HG03460 (cell line): ENCODE results near the gene CEBPA.

Experiments
- ATAC-seq: cut with Tn5 transposase; IDR thresholded peaks from one replicate; pipeline ENCODE4 v1.9.1; 2021; ENCODE audit not compliant: unreplicated experiment

The CEBPA gene

DNA sequence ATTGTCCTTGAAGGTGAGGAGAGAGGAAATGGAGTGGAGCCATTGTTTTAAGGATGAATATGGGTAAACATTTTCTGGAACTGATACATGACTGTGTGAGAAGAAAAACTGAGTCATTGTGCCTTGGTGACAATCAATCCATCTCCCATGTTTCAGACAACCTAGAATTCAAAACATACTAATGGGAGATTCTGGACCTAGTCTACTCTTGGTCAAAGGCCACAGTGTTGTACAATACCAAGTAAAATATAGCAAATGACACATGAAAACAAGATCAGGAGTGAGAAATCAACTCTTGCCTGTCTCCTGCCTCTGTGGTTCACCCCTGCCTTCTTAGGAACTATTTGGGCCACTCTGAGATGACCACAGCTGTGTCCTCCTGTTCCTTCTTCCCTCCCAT is 13.1 kb downstream of the CEBPA start:
- ATAC-seq: no peak

GRCh38 chr19:33288666-33289065 is 13.7 kb downstream of the CEBPA start:
- no peak for ATAC-seq

- no peak for ATAC-seq
Observed at GRCh38 chr19:33287927-33288326, 14.4 kb downstream of the CEBPA start.

DNA sequence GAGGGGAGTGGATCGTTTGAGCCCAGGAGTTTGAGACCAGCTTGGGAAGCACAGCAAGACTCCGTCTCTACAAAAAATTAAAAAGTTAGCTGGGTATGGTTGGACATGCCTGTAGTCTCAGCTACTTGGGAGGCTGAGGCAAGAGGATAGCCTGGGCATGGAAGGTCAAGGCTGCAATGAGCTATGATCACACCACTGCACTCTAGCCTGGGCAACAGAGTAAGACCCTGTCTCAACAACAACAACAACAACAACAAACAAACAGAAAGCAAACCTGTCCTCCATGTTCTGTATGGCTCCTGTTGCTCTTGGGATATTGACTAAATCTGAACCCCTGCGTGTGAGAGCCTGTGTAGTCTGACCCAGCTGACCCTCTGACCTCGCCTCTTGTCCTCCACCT is 14.9 kb downstream of the CEBPA start:
- ATAC-seq: no peak

DNA sequence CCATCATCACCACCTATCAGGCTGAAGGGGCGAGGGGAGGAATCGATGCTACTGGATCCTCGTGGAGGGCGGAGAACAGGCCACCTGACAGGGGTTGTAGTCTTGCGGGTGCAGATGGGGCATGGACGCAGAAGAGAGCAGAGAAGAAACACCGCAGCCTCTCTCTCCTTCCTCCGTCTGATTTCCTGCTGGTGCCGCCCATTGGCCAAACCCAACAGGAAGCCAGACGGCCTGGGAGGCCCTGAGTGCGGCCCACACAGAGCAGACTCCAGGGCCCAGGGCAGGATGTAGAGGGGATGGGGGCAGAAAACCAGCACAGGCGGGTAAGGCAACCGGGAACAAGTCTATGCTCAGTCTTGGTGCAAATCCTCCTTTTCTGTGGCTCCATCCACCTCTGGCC is 15.4 kb downstream of the CEBPA start:
- ATAC-seq: no peak

- ATAC-seq: no peak
Observed at GRCh38 chr19:33285441-33285927, 16.9 kb downstream of the CEBPA start.

DNA sequence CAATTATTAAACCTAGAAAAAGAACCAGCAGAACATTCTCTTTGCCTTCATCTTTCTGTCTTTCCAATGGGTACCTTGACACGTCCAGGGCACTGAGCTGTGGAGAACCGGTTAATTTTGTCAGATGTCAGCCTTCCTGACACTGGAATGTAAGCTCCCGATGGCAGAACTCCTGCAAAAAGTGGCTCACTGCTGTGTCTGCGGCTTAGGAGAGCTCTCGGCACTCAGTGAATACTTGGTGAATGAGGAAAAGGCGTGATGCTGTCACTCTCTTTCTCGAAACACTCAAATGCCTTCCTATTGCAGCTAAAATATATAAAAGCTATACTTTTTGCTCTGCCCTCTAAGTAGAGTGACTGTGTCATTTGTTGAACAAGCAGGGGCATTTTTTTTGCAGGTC is 17.6 kb downstream of the CEBPA start:
- ATAC-seq: no peak

DNA sequence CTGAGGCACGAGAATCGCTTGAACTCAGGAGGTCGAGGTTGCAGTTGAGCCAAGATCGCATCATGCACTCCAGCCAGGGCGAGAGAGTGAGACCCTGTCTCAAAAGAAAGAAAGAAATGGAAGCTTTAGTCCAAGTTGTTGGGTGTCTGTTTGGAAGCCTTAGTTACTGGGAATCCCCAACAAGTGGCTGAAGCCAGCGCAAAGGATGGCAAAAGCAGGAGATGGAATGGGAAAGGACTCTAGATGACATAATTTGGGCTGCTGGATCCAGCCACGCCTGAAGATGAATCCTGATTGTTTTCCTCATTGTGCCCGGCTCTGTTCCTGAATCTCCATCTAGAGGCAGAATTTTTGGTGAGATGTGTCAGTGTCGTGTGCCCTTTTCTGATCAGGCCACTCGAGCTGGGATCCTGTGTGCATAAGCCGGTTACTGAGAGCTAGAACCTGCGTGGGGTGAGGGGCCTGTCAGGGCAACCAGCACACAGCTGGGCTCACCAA is 18.1 kb downstream of the CEBPA start:
- ATAC-seq: no peak

- ATAC-seq: no peak
Observed at GRCh38 chr19:33283589-33283988, 18.7 kb downstream of the CEBPA start.

GRCh38 chr19:33282036-33282671 is 20.2 kb downstream of the CEBPA start:
- no peak for ATAC-seq

- ATAC-seq: no peak
Observed at GRCh38 chr19:33281296-33281926, 20.9 kb downstream of the CEBPA start.

GRCh38 chr19:33280351-33280921 is 21.9 kb downstream of the CEBPA start:
- ATAC-seq: peak; percentile 76

DNA sequence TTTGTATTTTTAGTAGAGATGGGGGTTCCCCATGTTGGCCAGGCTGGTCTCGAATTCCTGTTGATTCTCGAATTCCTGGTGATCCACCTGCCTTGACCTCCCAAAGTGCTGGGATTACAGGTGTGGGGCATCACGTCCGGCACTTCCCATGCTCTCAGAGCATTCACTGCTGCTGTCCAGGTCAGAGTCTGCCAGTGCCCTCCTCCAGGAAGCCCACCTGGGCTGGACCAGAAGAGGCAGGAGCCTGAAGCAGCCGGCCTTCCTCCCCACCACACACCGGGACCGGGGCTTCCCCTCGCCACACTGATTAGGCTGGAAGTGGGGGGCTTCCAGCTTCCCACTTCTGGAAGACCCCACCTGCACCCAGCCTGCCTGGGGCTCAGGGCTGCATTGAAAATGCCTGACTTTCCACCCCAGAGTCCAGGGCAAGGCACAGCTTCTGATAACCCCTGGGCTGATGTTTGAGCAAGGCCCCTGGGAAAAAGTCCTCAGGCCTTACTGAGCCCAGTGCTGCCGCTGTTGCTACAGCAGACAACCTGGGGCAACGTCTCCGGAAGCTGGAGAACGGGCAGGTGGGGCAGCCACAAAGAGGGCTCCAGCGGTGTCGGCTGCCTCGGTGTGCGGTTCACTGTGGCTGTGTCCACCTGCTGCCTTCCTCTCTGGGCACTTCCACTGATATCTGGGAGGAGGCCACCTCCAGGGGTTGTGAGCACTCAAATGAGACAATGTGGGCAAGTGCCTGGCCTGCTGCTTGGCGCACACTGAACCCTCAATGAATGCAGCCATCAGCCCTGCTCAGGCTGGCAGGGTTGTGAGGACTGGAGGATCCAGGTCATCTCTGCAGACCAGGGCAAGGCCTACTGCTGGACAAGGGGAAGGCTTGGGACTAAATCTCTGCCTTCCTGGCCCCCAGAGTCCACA is 22.6 kb downstream of the CEBPA start:
- no peak for ATAC-seq

- no peak for ATAC-seq
Observed at GRCh38 chr19:33278403-33279269, 23.7 kb downstream of the CEBPA start.

GRCh38 chr19:33278023-33278402 is 24.3 kb downstream of the CEBPA start:
- ATAC-seq: no peak

GRCh38 chr19:33277434-33277833 is 24.9 kb downstream of the CEBPA start:
- no peak for ATAC-seq

DNA sequence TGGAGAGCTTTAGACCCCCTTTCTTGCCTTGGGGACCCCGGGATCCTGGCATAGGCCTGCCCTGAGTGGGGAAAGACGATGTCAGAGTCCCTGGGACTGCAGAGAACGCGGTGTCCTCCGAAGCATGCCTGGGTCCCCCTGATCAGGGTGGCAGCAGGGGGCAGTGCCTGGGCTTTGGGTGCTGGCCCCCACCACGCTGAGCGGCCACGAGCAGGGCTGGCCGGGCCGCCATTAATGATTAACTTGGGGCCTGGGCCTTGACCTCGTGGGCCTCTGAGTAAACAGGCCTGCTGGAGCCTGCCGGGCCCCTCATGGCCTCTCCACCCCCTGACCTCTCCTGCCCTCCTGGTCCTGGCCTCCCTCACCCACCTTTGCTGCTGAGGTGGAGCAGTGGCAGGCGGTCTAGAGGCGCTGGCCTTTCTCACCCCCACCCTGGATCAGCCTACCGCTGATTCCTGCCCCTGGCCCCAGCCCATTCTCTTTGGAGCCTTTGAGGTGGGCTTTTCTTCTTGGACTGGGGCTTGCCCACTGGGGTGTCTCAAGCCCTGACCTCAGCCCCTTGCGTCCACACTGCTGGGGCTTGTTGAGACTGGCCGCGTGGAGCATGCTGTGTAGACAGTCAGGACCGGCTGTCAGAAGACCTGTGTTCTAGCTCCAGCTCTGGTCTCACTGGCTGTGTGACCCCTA is 26.3 kb downstream of the CEBPA start:
- ATAC-seq: no peak

GRCh38 chr19:33275559-33275932 is 26.8 kb downstream of the CEBPA start:
- ATAC-seq: no peak

- ATAC-seq: no peak
Observed at GRCh38 chr19:33274663-33275558, 27.4 kb downstream of the CEBPA start.
